ENCODE data around the gene FOXA3.

GRCh38 chr19:45919678-45920077 is 55.6 kb downstream of the FOXA3 start:
- TF ChIP-seq ZNF274 (IDR thresholded peaks at IDR 0.05; ENCODE audit: low read depth, low read length) (no peak), SUZ12 (IDR thresholded peaks at IDR 0.05; ENCODE audit: extremely low read depth, insufficient read depth, insufficient read length) (no peak), YY1 (IDR thresholded peaks at IDR 0.05; ENCODE audit: insufficient read depth, insufficient read length) (no peak)

Measured in NT2/D1 (cell line).